ENCODE measurements around the gene CNTNAP3B.
"Not testable (repeated sequence)": the region's sequence is repeated elsewhere in the genome, so short reads cannot be mapped to it uniquely, and the experiment has no call there.

DNA sequence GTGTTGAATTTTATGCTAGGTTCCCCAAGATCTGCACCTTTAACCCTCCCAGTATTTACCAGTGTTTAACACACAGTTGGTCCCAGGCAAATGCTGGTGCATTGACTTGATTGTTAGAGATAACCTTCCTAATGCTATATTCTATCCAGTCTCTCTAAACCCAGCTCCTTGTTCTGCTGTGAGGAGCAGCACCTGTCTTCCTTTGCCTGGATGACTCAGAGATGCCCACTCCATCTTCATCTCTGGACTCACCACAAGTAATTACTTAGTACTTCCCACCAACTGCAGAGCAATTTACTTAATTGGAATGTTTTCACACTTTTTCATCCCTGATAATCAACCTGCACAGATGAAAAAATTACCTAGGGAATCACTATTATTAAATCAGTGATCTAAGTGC, 108.6 kb downstream of the CNTNAP3B start:
- not testable (repeated sequence) for TF ChIP-seq POLR2A (IDR thresholded peaks at IDR 0.05)
- TF ChIP-seq, protein P1, sequence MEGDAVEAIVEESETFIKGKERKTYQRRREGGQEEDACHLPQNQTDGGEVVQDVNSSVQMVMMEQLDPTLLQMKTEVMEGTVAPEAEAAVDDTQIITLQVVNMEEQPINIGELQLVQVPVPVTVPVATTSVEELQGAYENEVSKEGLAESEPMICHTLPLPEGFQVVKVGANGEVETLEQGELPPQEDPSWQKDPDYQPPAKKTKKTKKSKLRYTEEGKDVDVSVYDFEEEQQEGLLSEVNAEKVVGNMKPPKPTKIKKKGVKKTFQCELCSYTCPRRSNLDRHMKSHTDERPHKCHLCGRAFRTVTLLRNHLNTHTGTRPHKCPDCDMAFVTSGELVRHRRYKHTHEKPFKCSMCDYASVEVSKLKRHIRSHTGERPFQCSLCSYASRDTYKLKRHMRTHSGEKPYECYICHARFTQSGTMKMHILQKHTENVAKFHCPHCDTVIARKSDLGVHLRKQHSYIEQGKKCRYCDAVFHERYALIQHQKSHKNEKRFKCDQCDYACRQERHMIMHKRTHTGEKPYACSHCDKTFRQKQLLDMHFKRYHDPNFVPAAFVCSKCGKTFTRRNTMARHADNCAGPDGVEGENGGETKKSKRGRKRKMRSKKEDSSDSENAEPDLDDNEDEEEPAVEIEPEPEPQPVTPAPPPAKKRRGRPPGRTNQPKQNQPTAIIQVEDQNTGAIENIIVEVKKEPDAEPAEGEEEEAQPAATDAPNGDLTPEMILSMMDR (IDR thresholded peaks at IDR 0.05), result not testable (repeated sequence)
